ENCODE results near the gene TNFSF9.
"Not testable (repeated sequence)": the region's sequence is repeated elsewhere in the genome, so short reads cannot be mapped to it uniquely, and the experiment has no call there.

Gene TNFSF9

DNA sequence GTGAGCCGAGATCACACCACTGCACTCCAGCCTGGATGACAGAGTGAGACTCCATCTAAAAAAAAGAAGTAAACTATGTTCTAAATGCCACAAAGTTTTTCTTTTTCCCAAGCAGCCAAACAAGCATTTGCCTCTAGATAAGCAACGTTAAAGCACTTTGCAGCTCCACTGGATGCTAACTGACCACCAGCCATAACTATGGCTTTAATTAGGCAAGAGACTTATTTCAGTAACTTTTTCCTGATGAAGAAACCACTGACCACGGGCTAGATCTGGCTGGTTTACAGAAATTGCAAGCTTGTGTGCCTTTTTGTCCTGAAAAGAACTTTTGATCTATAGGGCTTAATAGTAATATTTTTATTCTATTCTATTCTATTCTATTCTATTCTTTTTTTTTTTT, 38.0 kb downstream of the TNFSF9 start:
- no peak for DNase-seq (ENCODE audit: low read depth in 2 of 2, low spot score in 1 of 2)

DNA sequence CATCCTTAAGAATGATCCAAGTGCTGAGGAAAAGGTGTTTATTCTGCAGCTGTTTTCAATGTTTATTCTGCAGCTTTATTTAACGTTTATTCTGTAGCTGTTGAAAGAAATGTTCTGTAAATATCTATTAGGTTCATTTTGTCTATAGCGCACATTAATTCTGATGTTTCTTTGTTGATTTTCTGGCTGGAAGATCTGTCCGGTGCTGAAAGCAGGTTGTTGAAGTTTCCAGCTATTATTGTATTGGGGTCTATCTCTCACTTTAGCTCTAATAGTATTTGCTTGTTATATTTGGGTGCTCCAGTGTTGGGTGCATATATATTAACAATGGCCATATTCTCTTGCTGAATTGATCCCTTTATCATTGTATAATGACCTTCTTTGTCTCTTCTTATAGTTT, 39.9 kb downstream of the TNFSF9 start:
- DNase-seq (ENCODE audit: low read depth in 2 of 2, low spot score in 1 of 2): no peak

DNA sequence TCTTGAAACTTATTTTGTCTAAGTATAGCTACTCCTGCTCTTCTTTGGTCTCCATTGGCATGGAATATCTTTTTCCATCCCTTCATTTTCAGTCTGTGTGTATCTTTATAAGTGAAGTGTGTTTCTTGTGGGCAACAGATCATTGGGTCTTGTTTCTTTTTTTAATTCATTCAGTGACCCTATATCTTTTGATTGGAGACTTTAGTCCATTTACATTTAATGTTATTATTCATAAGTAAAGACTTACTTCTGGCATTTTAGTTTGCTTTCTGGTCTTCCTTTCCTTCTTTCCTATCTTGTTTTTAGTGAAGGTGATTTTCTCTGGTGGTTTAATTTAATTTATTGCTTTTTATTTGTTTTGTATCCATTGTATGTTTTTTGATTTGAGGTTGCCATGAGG, 40.3 kb downstream of the TNFSF9 start:
- no peak for DNase-seq (ENCODE audit: low read depth in 2 of 2, low spot score in 1 of 2)

DNA sequence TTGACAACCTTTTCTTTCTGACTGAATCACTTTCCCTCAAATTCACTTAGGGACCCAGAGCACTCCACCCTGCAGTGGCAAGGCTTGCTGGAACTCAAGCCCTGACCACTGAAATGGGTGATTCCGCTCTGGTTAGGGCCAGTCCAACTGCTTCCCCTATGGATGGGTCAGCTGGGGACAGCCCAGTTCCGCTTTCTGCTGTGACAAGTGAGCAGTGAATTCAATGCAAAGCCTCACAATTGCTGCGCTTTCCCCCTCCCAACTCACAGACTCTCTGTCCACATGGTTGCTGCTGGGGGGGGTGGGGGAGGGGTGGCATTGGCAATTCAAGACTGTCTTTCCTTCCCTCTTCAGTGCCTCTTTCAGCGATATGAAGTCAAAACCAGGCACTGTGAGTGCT, 41.4 kb downstream of the TNFSF9 start:
- DNase-seq (ENCODE audit: low read depth in 2 of 2, low spot score in 1 of 2): no peak

DNA sequence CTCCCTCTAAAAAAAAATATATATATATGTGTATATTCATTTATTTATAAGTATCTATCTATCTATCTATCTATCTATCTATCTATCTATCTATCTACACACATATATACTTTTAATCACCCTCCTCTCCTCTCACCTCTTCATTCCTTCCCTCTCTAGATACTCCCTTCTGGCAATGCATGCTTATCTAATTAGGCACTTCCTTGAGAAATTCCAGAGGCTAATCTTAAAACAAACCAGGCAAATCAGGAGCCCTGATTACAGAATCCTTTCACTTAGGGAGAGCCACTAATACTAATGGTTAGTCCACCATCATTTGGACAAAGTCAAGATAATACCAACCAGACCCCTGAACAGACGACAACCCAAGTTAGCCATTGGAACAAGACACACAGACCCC, 42.5 kb downstream of the TNFSF9 start:
- no peak for DNase-seq (ENCODE audit: low read depth in 2 of 2, low spot score in 1 of 2)

DNA sequence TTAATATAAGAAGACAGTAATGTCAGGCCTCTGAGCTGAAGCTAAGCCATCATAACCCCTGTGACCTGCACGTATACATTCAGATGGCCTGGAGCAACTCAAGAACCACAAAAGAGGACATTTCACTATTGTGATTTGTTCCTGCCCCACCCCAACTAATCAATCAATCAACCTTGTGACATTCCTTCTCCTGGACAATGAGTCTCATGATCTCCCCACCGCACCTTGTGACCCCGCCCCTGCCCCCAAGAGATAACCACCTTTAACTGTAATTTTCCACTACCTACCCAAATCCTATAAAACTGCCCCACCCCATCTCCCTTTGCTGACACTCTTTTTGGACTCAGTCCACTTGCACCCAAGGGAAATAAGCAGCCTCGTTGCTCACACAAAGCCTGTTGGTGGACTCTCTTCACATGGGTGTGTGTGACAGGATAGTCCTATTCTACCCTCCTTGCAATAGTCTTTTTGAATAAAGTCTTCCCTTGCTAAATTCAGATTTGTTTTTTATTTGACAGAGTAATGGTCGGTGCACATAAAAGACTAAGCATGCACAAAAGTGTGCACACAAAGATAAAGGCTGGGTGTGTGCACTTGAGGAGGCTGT, 46.1 kb downstream of the TNFSF9 start:
- DNase-seq (ENCODE audit: low read depth in 2 of 2, low spot score in 1 of 2): no peak

DNA sequence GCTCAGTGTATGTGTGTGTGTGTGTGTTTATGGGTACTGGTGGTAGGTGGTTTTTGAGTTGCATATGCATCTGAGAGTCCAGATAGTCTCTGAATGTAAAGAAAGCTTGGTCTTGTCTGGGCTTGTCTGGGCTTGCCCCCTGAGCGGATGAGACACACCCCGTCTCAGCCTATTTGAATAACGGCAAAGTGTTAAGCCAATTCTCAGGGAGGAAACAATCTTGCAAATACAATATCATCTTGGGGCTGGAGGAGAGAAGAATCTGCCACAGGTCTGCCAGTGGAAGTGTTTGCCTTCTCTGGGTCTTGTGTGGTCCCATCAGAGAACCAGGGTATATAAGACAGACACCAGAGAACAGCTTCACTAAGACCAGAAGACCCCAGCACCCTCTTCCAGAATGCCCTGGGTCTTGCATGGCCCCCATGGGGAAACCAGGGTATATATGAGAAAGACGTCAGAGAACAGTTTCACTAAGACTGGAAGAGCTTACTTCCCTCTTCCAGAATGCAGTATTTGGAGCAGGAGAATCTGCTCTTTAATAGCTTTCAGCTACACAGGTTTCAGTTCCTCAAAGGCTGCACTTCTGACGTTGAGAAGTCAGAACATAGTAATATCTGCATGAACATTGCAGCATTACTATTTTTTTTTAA, 46.8 kb downstream of the TNFSF9 start:
- DNase-seq (ENCODE audit: low read depth in 2 of 2, low spot score in 1 of 2): no peak

DNA sequence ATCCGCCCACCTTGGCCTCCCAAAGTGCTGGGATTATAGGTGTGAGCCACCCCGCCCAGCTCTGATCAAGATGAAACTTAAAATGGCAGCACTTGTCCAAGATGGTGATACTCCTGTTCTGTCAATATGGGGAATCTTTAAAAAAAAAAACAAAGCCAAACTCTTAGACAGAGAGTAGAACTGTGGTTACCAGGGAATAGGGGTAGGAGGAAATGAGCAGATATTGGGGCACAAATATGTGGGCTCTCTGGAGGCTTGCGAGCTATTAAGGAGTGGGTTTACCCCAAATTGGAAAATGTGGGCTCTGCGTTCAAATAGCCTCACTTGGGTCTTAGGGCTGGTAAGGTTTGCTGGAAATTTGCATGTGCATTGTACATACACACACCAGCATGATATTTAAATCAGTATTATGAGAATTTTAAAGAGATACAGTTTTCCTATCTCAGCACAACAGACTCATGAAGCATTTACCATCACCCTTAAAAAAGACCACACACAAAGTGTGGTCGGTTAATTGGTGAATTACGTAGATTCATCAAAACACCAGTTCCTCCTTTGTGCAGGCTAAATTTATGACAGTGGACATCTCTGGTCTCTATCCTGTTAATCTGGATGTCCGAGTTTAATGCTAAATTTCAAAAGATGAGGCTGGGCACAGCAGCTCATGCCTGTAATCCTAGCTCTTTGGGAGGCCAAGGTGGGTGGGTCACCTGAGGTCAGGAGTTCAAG, 48.8 kb downstream of the TNFSF9 start:
- no peak for DNase-seq (ENCODE audit: low read depth in 2 of 2, low spot score in 1 of 2)

DNA sequence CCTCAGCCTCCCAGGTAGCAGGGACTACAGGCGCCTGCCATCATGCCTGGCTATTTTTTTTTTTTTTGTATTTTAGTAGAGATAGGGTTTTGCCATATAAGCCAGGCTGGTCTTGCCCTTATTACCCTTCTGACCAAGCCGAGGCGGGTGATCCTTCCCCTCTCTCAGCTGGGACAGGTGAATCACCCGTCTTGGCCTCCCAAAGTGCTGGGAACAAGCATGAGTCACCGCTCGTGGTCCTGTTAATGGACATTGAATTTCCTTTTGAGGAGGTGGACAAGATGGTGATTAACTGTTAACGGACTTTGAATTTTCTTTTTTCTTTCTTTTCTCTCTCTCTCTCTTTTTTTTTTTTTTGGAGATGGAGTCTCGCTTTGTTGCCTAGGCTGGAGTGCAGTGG, 49.5 kb downstream of the TNFSF9 start:
- DNase-seq (ENCODE audit: low read depth in 2 of 2, low spot score in 1 of 2): no peak

DNA sequence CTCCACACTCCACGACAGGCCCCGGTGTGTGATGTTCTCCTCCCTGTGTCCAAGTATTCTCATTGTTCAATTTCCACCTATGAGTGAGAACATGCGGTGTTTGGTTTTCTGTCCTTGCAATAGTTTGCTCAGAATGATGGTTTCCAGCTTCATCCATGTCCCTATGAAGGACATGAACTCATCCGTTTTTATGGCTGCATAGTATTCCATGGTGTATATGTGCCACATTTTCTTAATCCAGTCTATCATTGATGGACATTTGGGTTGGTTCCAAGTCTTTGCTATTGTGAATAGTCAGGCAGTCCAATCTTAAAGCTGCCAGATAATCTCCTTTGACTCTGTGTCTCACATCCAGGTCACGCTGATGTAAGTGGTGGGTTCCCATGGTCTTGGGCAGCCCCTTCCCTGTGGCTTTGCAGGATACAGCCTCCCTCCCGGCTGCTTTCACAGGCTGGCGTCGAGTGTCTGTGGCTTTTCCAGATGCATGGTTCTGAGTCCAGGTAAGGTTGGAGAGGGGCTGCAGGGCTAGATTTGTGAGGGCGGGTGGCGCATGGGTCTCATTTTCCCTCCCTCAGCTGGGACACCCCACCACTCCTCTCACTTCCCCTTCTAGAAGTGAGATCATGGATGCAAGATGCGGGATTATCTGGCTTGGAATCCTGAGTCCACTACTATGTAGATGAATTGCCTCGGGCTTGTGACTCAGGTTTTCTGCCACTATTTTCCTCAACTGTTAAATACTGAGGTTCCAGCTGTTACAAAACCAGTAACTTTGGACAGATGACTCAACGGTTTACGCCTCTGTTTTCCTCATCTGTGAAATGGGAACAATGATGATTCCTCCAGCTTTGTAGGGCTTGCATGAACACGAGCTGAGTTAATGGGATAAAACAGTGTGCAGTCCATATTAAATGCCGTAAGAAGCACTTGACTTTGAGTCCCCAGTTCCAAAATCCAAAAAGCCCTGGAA, 52.0 kb downstream of the TNFSF9 start:
- DNase-seq (ENCODE audit: low read depth in 2 of 2, low spot score in 1 of 2): not testable (repeated sequence)
